Memory B cell (primary cell): ENCODE measurements around the gene KRR1.
"Not testable (repeated sequence)": the region's sequence is repeated elsewhere in the genome, so short reads cannot be mapped to it uniquely, and the experiment has no call there.

Experiments used
- ATAC-seq: fragments of 150-1000 bp; cut with Tn5 transposase; 2 replicates; pipeline ENCODE4 v1.10.0; 2021; ENCODE audit warnings: low read depth, mild to moderate bottlenecking, moderate library complexity
- DNase-seq, 2 donors: peaks; one replicate each; pipeline ENCODE4 v3.0.0; 2022; ENCODE audit warnings: low spot score in 2 of 2
- H3K27ac Mint-ChIP-seq: one replicate; pipeline ENCODE4 v1.8.0; 2022; ENCODE audit warnings: mild to moderate bottlenecking, moderate library complexity, mixed read lengths
- H3K27me3 Mint-ChIP-seq: one replicate; pipeline ENCODE4 v1.8.0; 2022; ENCODE audit warnings: mixed read lengths
- H3K36me3 Mint-ChIP-seq: one replicate; pipeline ENCODE4 v1.8.0; 2022; ENCODE audit warnings: mild to moderate bottlenecking, mixed read lengths
- H3K4me1 Mint-ChIP-seq: one replicate; pipeline ENCODE4 v1.8.0; 2022; ENCODE audit warnings: mixed read lengths
- H3K4me3 Mint-ChIP-seq: one replicate; pipeline ENCODE4 v1.8.0; 2022; ENCODE audit warnings: mild to moderate bottlenecking, moderate library complexity, mixed read lengths
- H3K9me3 Mint-ChIP-seq: one replicate; pipeline ENCODE4 v1.8.0; 2022; ENCODE audit warnings: mixed read lengths

KRR1 gene

GRCh38 chr12:75445137-75445507, 66.3 kb downstream of the KRR1 start:
- not testable (repeated sequence) for H3K4me1 Mint-ChIP-seq

GRCh38 chr12:75444429-75445136, 66.8 kb downstream of the KRR1 start:
- Mint-ChIP-seq H3K4me1 (no peaks in the 10 kb centered on the region), H3K27ac (no peak overlapping the region), H3K4me3 (no peak overlapping the region), H3K9me3 (peaks cover 1% of the 10 kb centered on the region), H3K36me3 (peaks cover 4% of the 10 kb centered on the region), H3K27me3 (peaks cover 5% of the 10 kb centered on the region)
- no peak for ATAC-seq
- no peak for DNase-seq

More at GRCh38 chr12:75445137-75445507, 66.3 kb downstream of the KRR1 start:
- not testable (repeated sequence) for DNase-seq, H3K27ac Mint-ChIP-seq, H3K36me3 Mint-ChIP-seq, H3K9me3 Mint-ChIP-seq, H3K4me3 Mint-ChIP-seq, H3K27me3 Mint-ChIP-seq, ATAC-seq

GRCh38 chr12:75443709-75444108, 67.7 kb downstream of the KRR1 start:
- Mint-ChIP-seq H3K4me3 (no peak overlapping the region), H3K27ac (no peak overlapping the region), H3K4me1 (no peaks in the 10 kb centered on the region), H3K27me3 (peaks cover 5% of the 10 kb centered on the region), H3K9me3 (peaks cover 1% of the 10 kb centered on the region), H3K36me3 (peaks cover 4% of the 10 kb centered on the region)
- ATAC-seq (no peak), DNase-seq (no peak)

- not testable (repeated sequence) for H3K4me3 Mint-ChIP-seq, H3K27ac Mint-ChIP-seq, H3K27me3 Mint-ChIP-seq, H3K36me3 Mint-ChIP-seq, H3K4me1 Mint-ChIP-seq, H3K9me3 Mint-ChIP-seq, DNase-seq, ATAC-seq
Observed at GRCh38 chr12:75442454-75442853, 69.0 kb downstream of the KRR1 start.

- H3K4me3 Mint-ChIP-seq, H3K36me3 Mint-ChIP-seq, ATAC-seq, H3K27me3 Mint-ChIP-seq, DNase-seq, H3K27ac Mint-ChIP-seq, H3K9me3 Mint-ChIP-seq, H3K4me1 Mint-ChIP-seq: not testable (repeated sequence)
Observed at GRCh38 chr12:75441687-75442449, 69.5 kb downstream of the KRR1 start.
